B cell (primary cell): ENCODE results near the gene KDM5B. TPM values are rescaled to one million over a fixed set of nuclear protein-coding genes. Genes with fewer than 3 reads are reported as not detected.

Source experiments
- ATAC-seq: fragments of 200-7000 bp; cut with Tn5 transposase; one replicate; pipeline ENCODE4 v1.10.0; 2021; ENCODE audit warnings: low read depth, mild to moderate bottlenecking, moderate number of reproducible peaks, moderate library complexity
- CTCF ChIA-PET: fragments of 350-600 bp; sonication (Branson Sonifier 250); formaldehyde crosslinking; loops from one replicate; lab custom pipeline; 2021; ENCODE audit warnings: antibody characterized with exemption, inconsistent platforms; lab: Charles Lee
- POLR2A ChIA-PET: fragments of 350-600 bp; sonication (Branson Sonifier 250); formaldehyde crosslinking; loops from one replicate; lab custom pipeline; 2021; ENCODE audit warnings: antibody characterized with exemption; lab: Charles Lee
- DNase-seq: peaks from one replicate; pipeline ENCODE4 v3.0.0; 2013
- H2AFZ ChIP-seq: 2 replicates; pipeline ENCODE4 v1.6.1; 2012; ENCODE audit warnings: mild to moderate bottlenecking, low read depth, low read length; ENCODE audit not compliant: insufficient read depth, poor library complexity, severe bottlenecking
- H3K27ac ChIP-seq, 2 donors: 1 replicate in 1 of 2; 2 replicates in 1 of 2; pipeline ENCODE4 v1.5.1; 2012 to 2013; ENCODE audit warnings: low read length in 2 of 2, mild to moderate bottlenecking in 2 of 2, moderate library complexity in 1 of 2
- H3K27me3 ChIP-seq, 4 experiments: fragments of 200-600 bp in 1 of 4; sonication (generic) in 1 of 4; replicated peaks in 1 of 4; 1 replicate in 2 of 4; 2 replicates in 2 of 4; pipeline versions ENCODE4 v1.6.1 to v1.7.0; 2013 to 2016; ENCODE audit warnings: low read length in 3 of 4, mild to moderate bottlenecking in 2 of 4, mixed read lengths in 1 of 4, moderate library complexity in 1 of 4; ENCODE audit not compliant: insufficient read depth in 4 of 4, control insufficient read depth in 3 of 4; ENCODE audit errors: control extremely low read depth in 1 of 4
- H3K36me3 ChIP-seq, 2 experiments: replicated peaks in 1 of 2; 1 replicate in 1 of 2; 2 replicates in 1 of 2; pipeline versions ENCODE4 v1.6.1 to v1.7.1; 2013; ENCODE audit warnings: low read length in 1 of 2; ENCODE audit not compliant: insufficient read depth in 2 of 2, control insufficient read depth in 1 of 2; ENCODE audit errors: control extremely low read depth in 1 of 2, extremely low read depth in 1 of 2
- H3K4me1 ChIP-seq, 2 donors: fragments of 200-600 bp in 1 of 2; sonication (generic) in 1 of 2; 1 replicate in 1 of 2; 2 replicates in 1 of 2; pipeline versions ENCODE4 v1.5.1 to v1.6.1; 2013 to 2017; ENCODE audit warnings: low read length in 2 of 2; ENCODE audit not compliant: control insufficient read depth in 2 of 2, insufficient read depth in 2 of 2
- H3K4me2 ChIP-seq: replicated peaks from 2 replicates; pipeline ENCODE3; 2012; ENCODE audit warnings: mild to moderate bottlenecking, low read depth, low read length; ENCODE audit not compliant: poor library complexity, severe bottlenecking
- H3K4me3 ChIP-seq, 5 experiments: fragments of 200-600 bp in 1 of 5; sonication (generic) in 1 of 5; 1 replicate in 3 of 5; 2 replicates in 2 of 5; pipeline versions ENCODE4 v1.5.1 to v1.7.0; 2011 to 2016; ENCODE audit warnings: low read length in 4 of 5, mild to moderate bottlenecking in 4 of 5, low read depth in 2 of 5, control low read depth in 1 of 5, moderate library complexity in 1 of 5; ENCODE audit not compliant: insufficient read depth in 1 of 5; ENCODE audit errors: control extremely low read depth in 1 of 5, extremely low read depth in 1 of 5
- H3K79me2 ChIP-seq: fragments of 200-600 bp; sonication (generic); one replicate; pipeline ENCODE4 v1.6.0; 2016; ENCODE audit warnings: low read length; ENCODE audit not compliant: control insufficient read depth, insufficient read depth
- H3K9ac ChIP-seq: fragments of 200-600 bp; sonication (generic); 2 replicates; pipeline ENCODE4 v1.6.1; 2017; ENCODE audit warnings: mild to moderate bottlenecking, low read length, moderate library complexity
- H3K9me3 ChIP-seq, 3 donors: one replicate each; pipeline versions ENCODE4 v1.6.1 to v1.7.1; 2013; ENCODE audit warnings: low read length in 2 of 3; ENCODE audit not compliant: control insufficient read depth in 2 of 3, insufficient read depth in 1 of 3; ENCODE audit errors: control extremely low read depth in 1 of 3
- H4K20me1 ChIP-seq: 2 replicates; pipeline ENCODE4 v1.6.0; 2012; ENCODE audit warnings: mild to moderate bottlenecking, low read length; ENCODE audit not compliant: insufficient read depth, control insufficient read depth, poor library complexity, severe bottlenecking
- H3K27ac Mint-ChIP-seq: one replicate; pipeline ENCODE4 v1.8.0; 2021; ENCODE audit warnings: mixed read lengths
- H3K27me3 Mint-ChIP-seq: one replicate; pipeline ENCODE4 v1.8.0; 2021; ENCODE audit warnings: mixed read lengths
- H3K4me1 Mint-ChIP-seq: one replicate; pipeline ENCODE4 v1.8.0; 2021; ENCODE audit warnings: mixed read lengths
- H3K4me3 Mint-ChIP-seq: one replicate; pipeline ENCODE4 v1.8.0; 2021; ENCODE audit warnings: mixed read lengths
- H3K9me3 Mint-ChIP-seq: one replicate; pipeline ENCODE4 v1.8.0; 2022; ENCODE audit warnings: mixed read lengths; ENCODE audit not compliant: insufficient read depth
- CTCF ChIP-seq: fragments of 200-600 bp; IDR thresholded peaks from one replicate; pipeline ENCODE4 v1.8.0; 2022; ENCODE audit warnings: antibody characterized with exemption, mild to moderate bottlenecking
- EZH2 ChIP-seq: IDR thresholded peaks from 2 replicates; pipeline ENCODE4 v1.6.1; 2012; ENCODE audit warnings: borderline replicate concordance, low read depth, mild to moderate bottlenecking, moderate library complexity, low read length; ENCODE audit not compliant: insufficient read depth, poor library complexity, severe bottlenecking
- whole genome bisulfite sequencing: methylation state at CpG from one replicate; pipeline ENCODE4 v1.1.5; 2013; ENCODE audit warnings: missing lambda C conversion rate; ENCODE audit not compliant: insufficient coverage; 5-methylcytosine and 5-hydroxymethylcytosine counted together
- intact Hi-C: fragments of 100-400 bp; cut with micrococcal nuclease; formaldehyde crosslinking; loops from one replicate; pipeline ENCODE4 v1.10.0; 2022
- polyA plus RNA-seq: library from polyadenylated mRNA; depleted of rRNA; stranded (reverse); fragments of >200 nt; gene quantifications from 2 replicates; pipeline ENCODE4 v1.2.3, GENCODE V29; 2012
- total RNA-seq, 2 donors: library from RNA; stranded (reverse); fragments of 120-200 nt in 1 of 2; gene quantifications; 1 replicate in 1 of 2; 2 replicates in 1 of 2; pipeline versions ENCODE4 v1.2.3 to v1.2.4, GENCODE V29; 2013 to 2022

Gene KDM5B
- total and polyA plus RNA-seq, 2 donors (not counting 1 experiment from before 2014, with no cell fraction given) = 11.2 to 62.7 TPM

DNA sequence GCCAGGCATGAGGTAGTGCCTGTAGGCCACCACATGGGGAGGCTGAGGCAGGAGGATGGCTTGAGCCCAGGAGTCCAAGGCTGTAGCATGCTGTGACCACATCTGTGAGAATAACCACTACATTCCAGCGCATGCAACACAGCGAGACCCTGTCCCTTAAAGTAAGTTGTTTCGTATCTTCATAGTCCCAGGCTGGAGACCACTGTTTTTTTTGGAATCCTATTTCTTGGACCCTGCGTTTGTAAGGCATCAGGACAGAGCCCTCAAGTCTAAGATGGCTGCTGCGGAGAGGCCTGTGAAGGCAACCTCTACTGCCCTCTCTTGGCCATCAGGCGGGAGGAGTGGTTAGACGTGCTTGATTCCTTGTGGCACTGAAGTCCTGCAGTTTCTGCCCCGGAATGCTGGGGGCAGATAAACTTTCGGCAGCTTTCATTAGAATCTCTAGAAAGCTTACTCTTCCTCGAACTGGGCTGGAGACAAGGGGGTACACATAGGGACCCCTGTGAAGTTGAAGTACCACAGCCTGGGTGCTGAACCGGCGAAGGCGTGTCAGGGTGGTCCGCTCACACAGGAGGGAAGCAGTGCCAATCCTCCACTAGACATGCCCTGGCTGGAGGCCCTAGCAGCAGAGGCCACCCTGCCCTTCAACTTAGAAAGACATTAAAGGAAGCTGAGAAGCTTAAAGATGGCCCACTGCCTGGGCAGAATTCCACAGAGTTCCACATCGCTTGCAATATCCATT lies 44.1 kb upstream of the KDM5B start:
- 74% methylated on average over 14 of the region's 15 CpGs for WGBS
- TF ChIP-seq EZH2 = no peak
- TF ChIP-seq CTCF = peak; percentile 32

More for the DNA sequence above, 44.1 kb upstream of the KDM5B start:
- CTCF ChIA-PET = interaction anchor here (0.6 kb wide), 2 partner anchors 56 to 67 kb away, joined by 3 read pairs; no protein-coding TSS in a partner anchor
- Histone ChIP-seq H3K9me3 (no peaks in the 10 kb centered on the region), H3K4me1 (peaks cover 6 to 22% of the 10 kb centered on the region in 2 donors), H4K20me1 (no peaks in the 10 kb centered on the region), H3K27me3 (no peaks in the 10 kb centered on the region), H3K4me3 (no peak overlapping the region), H2AFZ (peak overlapping the region; percentile 42), H3K79me2 (no peaks in the 10 kb centered on the region), H3K27ac (no peak overlapping the region), H3K9ac (no peak overlapping the region), H3K4me2 (no peak overlapping the region), H3K36me3 (no peaks in the 10 kb centered on the region)
- H3K9me3 Mint-ChIP-seq = no peaks in the 10 kb centered on the region
- DNase-seq (peak; percentile 36), ATAC-seq (peak; percentile 49)
- no peaks in the 10 kb centered on the region for H3K27me3 Mint-ChIP-seq
- intact Hi-C loops = no loop called here
- peaks cover 28% of the 10 kb centered on the region for H3K4me1 Mint-ChIP-seq
- POLR2A ChIA-PET = no interaction called here
- no peak overlapping the region for H3K27ac Mint-ChIP-seq
- no peak overlapping the region for H3K4me3 Mint-ChIP-seq
